Ascending aorta (tissue), 2 donors: Measurements from ENCODE around the gene KIRREL3. TPM values are rescaled to one million over a fixed set of nuclear protein-coding genes. Genes with fewer than 3 reads are reported as not detected.

Source experiments
- DNase-seq, 2 donors: peaks; one replicate each; pipeline ENCODE4 v3.0.0-alpha.2; 2019; ENCODE audit warnings: low spot score in 2 of 2
- H3K27ac ChIP-seq, 2 donors: fragments of 200-600 bp; sonication (generic); one replicate each; pipeline ENCODE4 v1.5.1; 2016 to 2017; ENCODE audit warnings: mild to moderate bottlenecking in 1 of 2
- H3K27me3 ChIP-seq: fragments of 200-600 bp; sonication (generic); one replicate; pipeline ENCODE4 v1.5.1; 2017
- H3K36me3 ChIP-seq, 2 donors: fragments of 200-600 bp; sonication (generic); one replicate each; pipeline ENCODE4 v1.5.1; 2016
- H3K4me1 ChIP-seq, 2 donors: fragments of 200-600 bp; sonication (generic); one replicate each; pipeline ENCODE4 v1.5.1; 2016 to 2017; ENCODE audit warnings: mild to moderate bottlenecking in 1 of 2
- H3K4me3 ChIP-seq, 2 donors: fragments of 200-600 bp; sonication (generic); one replicate each; pipeline ENCODE4 v1.5.1; 2016 to 2017; ENCODE audit warnings: mild to moderate bottlenecking in 1 of 2
- H3K9me3 ChIP-seq, 2 donors: fragments of 200-600 bp; sonication (generic); one replicate each; pipeline ENCODE4 v1.5.1; 2016
- intact Hi-C: fragments of 100-400 bp; cut with DNase I; formaldehyde crosslinking; loops from one replicate; pipeline ENCODE4 v1.15.1; 2023
- total RNA-seq: library from RNA; depleted of rRNA; stranded (reverse); fragments of >200 nt; gene quantifications from one replicate; pipeline ENCODE4 v1.1.0, GENCODE V29; 2016
- TF ChIP-seq, protein P1 (sequence below), 3 experiments: fragments of 200-600 bp in 2 of 3; fragments of 450-650 bp in 1 of 3; sonication (generic) in 2 of 3; IDR thresholded peaks; one replicate each; pipeline ENCODE4 v1.5.1; 2016 to 2019; ENCODE audit warnings: antibody characterized with exemption in 3 of 3, mild to moderate bottlenecking in 1 of 3, moderate library complexity in 1 of 3

KIRREL3 gene
- total RNA-seq, 1 donor from 2014 or later, result not detected

DNA sequence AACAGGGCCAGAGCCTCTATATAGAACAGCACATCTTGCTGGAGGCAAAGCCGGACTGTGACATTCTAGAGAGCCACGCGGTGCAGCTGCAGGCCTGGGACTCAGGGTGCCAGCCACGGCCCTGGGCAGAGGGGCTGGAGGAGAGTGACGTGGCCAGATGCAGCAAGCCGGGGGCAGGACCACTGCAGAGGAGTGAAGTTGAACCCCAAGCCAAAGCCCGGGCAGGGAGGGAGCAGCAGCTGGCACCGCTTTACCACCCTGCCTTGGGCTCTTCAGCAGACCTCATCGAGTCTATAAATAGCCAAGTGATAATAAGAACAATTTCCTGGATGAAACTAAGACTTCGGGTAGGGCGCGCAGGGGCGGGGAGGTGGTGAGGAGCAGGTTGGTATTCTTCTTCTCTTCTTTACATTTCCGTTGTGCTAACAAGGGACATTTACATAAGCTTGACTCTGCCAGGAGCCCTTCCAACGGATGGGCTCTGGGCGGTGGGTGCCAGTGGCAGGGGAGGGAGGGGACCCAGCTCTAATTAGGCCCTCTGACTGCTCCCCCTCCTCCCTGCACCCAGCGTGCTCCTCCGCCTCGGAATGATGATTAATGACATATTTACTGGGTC, 534.9 kb downstream of the KIRREL3 start:
- no peak overlapping the region for H3K27ac ChIP-seq
- intact Hi-C loops, result no loop called here
- H3K27me3 ChIP-seq, result no peaks in the 10 kb centered on the region
- no peaks in the 10 kb centered on the region for H3K4me1 ChIP-seq
- TF ChIP-seq, protein P1, sequence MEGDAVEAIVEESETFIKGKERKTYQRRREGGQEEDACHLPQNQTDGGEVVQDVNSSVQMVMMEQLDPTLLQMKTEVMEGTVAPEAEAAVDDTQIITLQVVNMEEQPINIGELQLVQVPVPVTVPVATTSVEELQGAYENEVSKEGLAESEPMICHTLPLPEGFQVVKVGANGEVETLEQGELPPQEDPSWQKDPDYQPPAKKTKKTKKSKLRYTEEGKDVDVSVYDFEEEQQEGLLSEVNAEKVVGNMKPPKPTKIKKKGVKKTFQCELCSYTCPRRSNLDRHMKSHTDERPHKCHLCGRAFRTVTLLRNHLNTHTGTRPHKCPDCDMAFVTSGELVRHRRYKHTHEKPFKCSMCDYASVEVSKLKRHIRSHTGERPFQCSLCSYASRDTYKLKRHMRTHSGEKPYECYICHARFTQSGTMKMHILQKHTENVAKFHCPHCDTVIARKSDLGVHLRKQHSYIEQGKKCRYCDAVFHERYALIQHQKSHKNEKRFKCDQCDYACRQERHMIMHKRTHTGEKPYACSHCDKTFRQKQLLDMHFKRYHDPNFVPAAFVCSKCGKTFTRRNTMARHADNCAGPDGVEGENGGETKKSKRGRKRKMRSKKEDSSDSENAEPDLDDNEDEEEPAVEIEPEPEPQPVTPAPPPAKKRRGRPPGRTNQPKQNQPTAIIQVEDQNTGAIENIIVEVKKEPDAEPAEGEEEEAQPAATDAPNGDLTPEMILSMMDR (IDR thresholded peaks at IDR 0.05), result no peak
- H3K4me3 ChIP-seq, result no peak overlapping the region
- DNase-seq, result no peak
- H3K36me3 ChIP-seq, result no peaks in the 10 kb centered on the region
- H3K9me3 ChIP-seq, result no peaks in the 10 kb centered on the region

DNA sequence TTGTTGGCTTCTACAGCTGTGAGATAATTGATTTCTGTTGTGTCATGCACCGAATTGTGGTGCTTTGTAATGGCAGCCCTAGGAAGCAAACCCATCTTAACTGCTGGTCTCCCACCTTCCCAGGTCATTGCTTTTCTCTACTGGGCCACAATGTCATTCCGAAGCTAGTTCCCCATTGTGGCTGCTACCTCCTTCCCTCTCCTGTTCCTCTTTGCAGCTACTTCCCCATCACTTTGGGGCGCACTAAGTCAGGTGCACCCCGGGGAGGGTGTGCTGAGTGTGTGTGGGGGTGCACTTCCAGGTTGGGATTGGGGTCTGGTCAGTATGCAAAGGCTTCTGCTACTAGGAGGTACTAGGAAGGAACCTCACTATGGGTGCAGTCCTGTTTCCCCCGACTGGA, 535.8 kb downstream of the KIRREL3 start:
- H3K4me3 ChIP-seq, result no peak overlapping the region
- no peaks in the 10 kb centered on the region for H3K4me1 ChIP-seq
- intact Hi-C loops, result no loop called here
- no peaks in the 10 kb centered on the region for H3K36me3 ChIP-seq
- no peak overlapping the region for H3K27ac ChIP-seq
- no peak for DNase-seq
- no peaks in the 10 kb centered on the region for H3K27me3 ChIP-seq
- TF ChIP-seq, protein P1 (IDR thresholded peaks at IDR 0.05), result no peak
- no peaks in the 10 kb centered on the region for H3K9me3 ChIP-seq

DNA sequence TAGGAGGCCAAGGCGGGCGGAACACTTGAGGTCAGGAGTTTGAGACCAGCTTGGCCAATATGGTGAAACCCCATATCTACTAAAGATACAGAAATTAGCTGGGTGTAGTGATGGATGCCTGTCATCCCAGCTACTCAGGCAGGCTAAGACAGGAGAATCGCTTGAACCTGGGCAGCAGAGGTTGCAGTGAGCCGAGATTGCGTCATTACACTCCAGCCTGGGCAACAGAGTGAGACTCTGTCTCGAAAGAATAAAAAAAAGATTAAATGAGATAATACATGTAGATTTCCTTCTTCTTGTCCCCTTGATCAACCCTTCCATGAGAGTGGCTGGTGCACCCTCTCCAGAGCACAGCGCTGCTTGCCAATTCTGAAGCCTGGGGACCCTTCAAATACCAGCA, 538.1 kb downstream of the KIRREL3 start:
- Histone ChIP-seq H3K4me3 (no peak overlapping the region), H3K36me3 (no peaks in the 10 kb centered on the region), H3K4me1 (no peaks in the 10 kb centered on the region), H3K27me3 (no peaks in the 10 kb centered on the region), H3K9me3 (no peaks in the 10 kb centered on the region), H3K27ac (no peak overlapping the region)
- TF ChIP-seq, protein P1 (IDR thresholded peaks at IDR 0.05), result no peak
- no peak for DNase-seq
- intact Hi-C loops, result no loop called here

DNA sequence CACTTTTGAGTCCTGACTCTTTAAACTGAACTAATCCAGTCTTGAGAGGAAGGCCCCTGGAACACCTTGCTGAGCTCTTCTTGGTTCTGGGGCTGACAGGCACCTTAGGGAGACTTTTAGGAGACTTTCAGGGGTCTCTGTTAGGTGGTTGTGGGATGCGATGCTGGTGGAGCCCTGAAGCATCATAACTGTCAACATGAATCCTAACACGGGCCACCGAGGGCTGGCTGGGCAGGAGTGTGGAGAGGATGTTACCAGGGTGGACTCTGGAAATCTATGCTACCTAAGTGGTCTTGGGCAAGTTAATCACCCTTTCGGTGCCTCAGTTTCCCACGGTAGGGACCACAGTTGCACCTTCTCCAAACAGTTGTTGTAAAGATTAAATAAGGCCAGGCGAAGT, 538.6 kb downstream of the KIRREL3 start:
- Histone ChIP-seq H3K4me1 (no peaks in the 10 kb centered on the region), H3K36me3 (no peaks in the 10 kb centered on the region), H3K27me3 (no peaks in the 10 kb centered on the region), H3K9me3 (no peaks in the 10 kb centered on the region), H3K4me3 (no peak overlapping the region), H3K27ac (no peak overlapping the region)
- TF ChIP-seq, protein P1 (IDR thresholded peaks at IDR 0.05), result no peak
- intact Hi-C loops, result no loop called here
- DNase-seq, result no peak

DNA sequence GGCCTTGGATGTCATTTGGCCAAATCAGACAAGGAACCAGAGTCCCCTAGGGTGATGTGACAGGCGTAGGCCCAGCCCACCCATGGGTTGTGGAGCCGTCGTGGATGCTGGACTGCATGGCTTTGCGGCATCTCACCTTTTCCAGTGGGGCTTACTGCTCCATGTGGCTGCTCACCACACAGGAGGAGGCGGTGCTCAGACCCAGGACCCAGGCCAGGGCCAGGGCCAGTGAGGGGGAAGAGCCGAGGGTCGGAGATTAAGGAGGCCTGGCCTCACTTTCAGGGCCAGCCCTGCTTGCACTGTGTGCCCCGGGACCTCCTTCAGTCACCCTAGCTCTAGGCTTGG, 539.5 kb downstream of the KIRREL3 start:
- TF ChIP-seq, protein P1 (IDR thresholded peaks at IDR 0.05), result no peak
- Histone ChIP-seq H3K27me3 (no peaks in the 10 kb centered on the region), H3K4me1 (no peaks in the 10 kb centered on the region), H3K9me3 (no peaks in the 10 kb centered on the region), H3K27ac (no peak overlapping the region), H3K36me3 (no peaks in the 10 kb centered on the region), H3K4me3 (no peak overlapping the region)
- intact Hi-C loops, result no loop called here
- DNase-seq, result no peak
